Renal cortical epithelial cell (primary cell): ENCODE results near the gene VRK3. TPM values are rescaled to one million over a fixed set of nuclear protein-coding genes. Genes with fewer than 3 reads are reported as not detected.
"Not testable (repeated sequence)": the region's sequence is repeated elsewhere in the genome, so short reads cannot be mapped to it uniquely, and the experiment has no call there.

ENCODE experiments used
- DNase-seq: peaks from one replicate; pipeline ENCODE4 v3.0.0-alpha.2; 2011; ENCODE audit warnings: low read depth
- total RNA-seq: library from RNA; depleted of rRNA; stranded (reverse); fragments of >200 nt; gene quantifications from 2 replicates; pipeline ENCODE4 v1.2.3, GENCODE V29; 2014

VRK3 gene
- total RNA-seq, 1 donor from 2014 or later, result 32.9 TPM

DNA sequence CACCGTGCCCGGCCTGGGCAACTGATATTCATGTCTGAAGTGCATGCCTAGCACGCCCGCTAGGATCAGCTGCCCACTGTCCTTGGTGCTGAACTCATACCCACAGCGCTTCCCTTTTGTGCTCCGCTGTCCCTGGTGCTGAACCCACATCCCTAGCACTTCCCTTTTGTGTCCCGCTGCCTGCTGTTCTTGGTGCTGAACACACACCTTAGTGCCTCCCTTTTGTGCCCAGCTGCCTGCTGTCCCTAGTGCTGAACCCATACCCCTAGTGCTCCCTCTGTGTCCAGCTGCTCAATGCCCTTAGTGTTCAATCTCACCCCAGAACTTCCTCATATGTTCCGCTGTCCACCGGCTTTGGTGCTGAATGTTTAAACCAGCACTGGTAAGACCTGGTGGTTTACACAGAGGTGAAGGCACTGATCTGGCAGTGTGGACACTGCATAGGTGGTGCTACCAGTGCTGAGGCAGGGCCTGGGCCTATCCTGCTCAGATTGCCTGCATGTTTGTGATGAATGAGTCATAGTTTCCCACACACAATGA, 37.9 kb downstream of the VRK3 start:
- DNase-seq, result peak; percentile 87

DNA sequence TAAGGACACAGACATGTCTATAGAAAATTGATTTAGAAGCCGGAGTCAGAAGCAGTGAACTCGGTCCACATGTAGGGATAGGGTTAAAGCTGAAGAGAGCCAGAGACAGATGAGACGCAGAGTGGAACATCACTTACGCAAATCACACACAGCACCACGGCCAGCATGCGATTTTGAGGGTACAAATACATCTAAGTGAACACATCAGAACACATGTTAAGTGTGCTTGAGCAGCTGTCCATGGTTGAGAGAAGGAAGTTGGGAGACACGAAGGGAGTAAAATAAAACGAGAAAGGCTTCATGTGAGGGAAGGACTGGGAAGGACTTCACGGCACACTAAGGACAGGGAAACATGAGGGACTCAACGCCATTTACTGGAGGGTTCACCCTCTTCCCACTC, 38.8 kb downstream of the VRK3 start:
- no peak for DNase-seq

DNA sequence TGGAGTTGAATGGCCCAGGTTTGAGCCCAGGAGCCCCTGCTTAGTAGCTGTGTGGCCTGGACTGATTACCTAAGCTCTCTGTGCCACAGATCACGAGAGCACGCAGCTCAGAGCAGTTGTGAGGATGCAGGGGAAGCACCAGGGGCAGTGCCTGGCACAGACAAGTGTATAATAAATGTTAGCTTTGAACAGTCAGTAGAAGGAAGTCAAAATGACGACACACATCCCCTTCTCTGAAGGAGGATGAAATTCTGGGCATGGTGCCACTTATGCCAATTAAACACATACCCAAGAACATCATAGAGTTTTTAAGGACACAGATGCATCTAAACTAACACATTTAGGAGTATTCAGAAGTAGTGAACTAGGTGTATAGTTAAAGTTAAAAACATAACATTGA, 39.3 kb downstream of the VRK3 start:
- no peak for DNase-seq

DNA sequence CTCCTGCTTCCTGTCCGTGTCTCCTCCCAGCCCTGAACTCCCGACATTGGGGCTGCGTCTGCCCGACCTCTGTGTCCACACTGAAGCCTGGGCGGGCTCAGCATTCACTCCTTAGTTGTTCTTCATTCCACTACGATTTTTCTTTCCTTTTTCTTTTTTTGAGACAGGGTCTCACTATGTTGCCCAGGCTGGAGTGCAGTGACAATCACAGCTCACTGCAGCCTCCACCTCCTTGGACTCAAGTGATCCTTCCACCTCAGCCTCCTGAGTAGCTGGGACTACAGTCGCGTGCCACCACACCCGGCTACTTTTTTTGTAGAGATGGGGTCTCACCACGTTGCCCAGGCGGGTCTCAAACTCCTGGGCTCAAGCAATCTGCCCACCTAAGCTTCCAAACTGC, 40.7 kb downstream of the VRK3 start:
- no peak for DNase-seq

DNA sequence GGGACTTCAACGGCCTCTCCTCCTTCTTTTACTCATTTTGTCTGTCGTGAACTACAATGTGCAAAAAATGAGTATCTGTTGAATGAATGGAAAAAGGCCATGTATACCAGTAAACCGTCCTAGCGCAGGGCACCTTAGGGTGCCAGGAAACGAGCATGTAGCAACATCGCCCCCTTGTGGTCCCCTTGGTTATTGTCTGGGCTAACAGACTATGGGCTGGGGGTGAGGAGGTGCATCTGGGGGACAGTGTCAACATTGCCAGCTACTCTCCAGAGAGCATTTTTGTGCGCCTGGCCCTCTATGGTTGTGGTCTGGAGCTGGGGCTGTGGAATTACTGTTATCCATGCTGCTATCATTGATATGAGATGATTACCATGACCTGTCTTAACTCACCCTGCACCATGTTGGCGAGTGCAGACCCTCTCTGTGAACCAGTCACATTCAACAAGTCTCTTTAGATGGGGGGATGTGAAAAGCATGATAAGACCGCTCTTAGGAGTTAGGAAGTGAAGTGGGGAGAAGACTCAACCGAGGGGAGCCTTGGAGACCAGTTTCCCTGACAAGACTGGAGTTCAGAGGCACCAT, 41.4 kb downstream of the VRK3 start:
- peak; percentile 9 for DNase-seq

DNA sequence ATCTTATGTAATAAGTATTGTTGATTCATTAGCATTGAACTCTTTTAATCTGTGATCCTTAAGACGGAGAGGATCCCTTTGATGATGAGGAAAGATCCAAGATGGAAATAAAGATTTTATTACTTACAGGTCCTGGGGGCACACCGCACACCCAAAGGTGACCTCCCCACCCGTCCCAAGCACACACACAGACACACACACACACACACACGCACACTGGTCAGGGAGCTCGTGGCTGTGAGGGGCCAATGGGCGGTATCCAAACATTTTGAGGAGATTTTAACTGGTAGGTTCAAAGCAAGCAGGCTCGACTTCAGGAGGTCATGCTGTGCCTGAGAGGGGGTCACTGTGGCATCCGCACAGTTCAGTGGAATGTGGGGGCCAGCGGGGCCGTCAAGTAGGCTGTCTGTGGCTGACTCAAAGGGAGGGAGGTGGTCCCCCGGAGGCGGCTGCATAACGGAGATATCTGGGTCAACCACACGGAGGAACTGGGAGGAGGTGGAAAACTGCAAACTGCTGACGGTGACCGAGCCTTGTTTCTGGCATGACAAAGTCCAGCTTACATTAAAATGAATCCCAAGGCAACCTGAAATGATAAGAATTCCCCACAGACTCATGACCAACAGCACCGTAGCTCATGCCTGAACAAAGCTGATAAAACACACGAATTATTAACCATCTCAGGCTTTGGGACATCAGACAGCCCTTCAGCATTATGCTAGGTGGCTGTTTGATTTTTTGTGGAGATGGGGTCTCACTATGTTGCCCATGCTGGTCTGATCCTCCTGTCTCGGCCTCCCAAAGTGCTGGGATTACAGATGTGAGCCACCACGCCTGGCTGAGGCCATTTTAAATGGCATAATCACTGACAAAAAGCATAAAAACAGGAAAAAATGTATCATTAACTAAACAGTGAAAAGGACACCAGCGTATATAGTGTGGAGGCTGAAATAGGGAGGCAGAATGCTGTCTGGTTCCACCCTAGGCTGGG, 43.3 kb downstream of the VRK3 start:
- DNase-seq, result no peak

DNA sequence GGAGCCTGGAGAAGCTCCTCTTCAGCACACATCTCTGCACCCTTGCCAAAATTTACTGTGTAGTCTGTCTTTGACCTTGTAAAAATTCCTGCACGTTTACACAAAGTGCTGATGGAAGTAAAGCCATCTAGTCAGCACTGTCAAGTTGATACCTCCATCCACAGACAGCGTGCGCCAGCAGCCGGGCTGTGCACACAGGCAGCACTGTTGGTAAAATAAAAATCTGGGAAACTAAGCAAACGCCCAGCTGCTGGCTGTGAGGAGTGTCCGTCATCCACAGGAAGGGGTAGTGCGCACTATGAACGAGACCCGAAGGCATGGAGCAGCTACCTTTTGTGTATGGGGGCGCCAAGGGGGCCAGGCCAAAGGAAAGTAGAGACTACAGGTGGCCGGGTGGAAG, 46.8 kb downstream of the VRK3 start:
- DNase-seq, result no peak

DNA sequence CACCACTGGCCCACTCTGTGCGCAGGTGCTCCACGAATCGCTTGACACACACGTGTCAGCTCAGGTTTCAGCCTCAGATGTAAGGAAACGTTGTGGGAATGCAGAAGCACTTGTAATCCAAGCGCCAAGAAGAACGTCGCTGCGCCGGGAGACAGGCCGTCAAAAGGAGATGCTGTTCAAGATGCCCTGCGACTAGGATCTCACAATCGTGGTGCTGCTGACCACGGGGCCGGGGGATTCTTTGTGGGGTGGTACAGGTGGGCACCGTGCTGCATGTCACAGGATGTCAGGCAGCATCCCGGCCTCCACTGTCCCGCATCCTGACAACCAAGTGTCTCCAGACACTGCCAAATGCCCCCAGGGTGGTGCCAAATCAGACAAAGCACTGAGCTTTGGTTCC, 47.3 kb downstream of the VRK3 start:
- DNase-seq, result no peak

DNA sequence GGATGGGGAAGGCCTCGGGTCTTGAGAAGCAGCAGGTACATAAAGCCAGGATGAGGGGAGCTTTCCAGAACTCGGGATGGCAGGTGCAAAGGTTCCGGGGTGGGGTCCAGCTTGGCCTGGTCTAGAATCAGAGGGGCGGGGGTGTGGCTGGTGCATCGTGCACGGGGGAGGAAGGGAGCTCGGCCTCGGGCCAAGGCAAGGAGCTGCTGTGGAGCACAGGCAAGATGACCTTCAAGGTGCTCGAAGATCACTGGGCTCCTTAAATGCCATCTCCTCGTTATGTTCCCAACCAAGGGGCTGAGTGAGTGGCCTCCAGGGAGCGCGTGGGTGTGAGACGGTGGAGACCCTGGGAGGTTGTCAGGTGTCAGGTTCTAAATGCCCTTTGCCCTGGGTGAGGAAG, 48.1 kb downstream of the VRK3 start:
- no peak for DNase-seq

DNA sequence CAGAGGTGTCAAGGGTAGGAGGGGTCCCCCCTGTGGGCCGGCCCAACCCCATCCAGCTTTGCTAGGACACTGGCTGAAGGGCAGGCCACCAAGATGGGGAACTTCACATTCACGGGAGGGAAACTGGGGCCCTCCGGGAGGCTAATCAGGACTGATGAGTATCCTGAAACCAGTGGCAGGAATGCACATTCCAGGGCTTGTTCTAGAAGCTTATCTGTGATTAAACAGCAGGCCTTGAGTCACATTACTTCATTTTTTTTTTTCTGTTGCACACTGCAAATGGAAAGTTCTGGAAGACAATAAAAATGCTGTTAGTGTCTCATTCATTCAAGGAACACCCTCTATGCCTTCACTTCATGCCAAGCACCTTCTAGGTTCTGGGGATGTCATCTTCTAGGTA, 48.7 kb downstream of the VRK3 start:
- no peak for DNase-seq

DNA sequence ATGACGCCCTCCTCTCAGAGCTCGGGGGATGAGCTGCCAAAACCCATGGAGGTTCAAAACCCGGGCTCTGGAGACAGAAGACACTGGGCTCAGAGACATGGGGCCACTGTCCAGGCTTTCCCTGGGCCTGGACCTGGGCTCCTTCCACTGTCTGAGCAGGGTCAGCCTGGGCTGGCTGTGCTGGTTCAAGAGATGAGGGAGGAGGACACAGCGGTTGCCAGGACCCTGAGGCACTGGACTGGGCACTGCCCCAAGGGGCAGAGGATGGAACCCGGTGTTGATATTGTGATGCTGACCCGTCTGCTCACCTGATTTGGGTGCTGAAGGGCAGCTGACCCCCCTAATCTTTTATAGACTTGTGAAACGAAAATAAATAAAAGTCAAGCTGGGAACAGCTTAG, 50.1 kb downstream of the VRK3 start:
- no peak for DNase-seq

DNA sequence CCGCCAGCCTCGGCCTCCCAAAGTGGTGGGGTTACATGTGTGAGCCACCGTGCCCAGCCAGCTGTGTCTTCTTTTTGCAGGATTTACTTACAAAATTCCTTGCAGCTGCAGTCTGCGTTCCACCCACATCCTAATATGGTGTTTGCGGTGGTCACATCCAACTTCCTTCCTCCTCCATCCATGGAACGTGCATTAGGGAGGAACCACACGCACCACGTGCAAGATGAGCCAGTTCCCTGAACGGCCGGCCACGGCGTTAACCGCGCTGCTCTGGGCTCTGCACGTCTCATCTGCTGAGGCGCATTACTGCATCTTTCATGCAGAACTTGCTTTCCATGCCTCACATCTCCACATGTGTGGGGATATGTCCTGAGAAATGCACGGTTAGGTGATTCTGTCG, 51.2 kb downstream of the VRK3 start:
- DNase-seq, result no peak

DNA sequence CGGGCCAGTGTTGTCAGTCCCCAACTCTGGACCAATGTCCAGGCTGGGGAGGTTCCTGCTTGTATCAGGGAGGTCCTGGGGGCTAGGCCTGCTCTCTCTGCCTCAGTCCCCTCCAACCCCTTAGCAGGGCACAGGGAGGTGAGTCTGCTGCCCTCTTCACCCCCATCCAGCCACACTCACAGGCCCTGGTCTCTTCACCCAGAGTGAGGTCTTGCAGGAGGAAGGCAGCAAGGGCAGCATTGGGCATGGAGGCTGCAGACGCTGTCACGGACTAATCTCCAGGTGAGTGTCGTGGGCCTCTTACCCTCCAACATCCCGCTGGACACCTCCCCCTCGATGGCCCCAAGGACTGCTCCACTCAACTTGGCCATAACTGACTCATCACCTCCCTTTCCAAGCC, 52.3 kb downstream of the VRK3 start:
- DNase-seq, result no peak

DNA sequence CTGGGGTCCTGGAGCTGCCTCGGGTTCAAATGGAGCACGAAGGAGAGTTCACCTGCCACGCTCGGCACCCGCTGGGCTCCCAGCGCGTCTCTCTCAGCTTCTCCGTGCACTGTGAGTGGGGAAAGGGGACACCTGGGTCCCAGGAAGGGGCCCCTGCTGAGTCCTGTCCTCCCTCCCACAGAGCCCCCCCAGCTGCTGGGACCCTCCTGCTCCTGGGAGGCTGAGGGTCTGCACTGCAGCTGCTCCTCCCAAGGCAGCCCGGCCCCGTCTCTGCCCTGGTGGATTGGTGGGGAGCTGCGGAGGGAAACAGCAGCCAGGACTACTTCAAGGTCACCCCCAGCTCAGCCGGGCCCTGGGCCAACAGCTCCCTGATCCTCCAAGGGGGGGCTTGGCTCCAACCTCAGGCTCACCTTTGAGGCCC, 53.2 kb downstream of the VRK3 start:
- no peak for DNase-seq

DNA sequence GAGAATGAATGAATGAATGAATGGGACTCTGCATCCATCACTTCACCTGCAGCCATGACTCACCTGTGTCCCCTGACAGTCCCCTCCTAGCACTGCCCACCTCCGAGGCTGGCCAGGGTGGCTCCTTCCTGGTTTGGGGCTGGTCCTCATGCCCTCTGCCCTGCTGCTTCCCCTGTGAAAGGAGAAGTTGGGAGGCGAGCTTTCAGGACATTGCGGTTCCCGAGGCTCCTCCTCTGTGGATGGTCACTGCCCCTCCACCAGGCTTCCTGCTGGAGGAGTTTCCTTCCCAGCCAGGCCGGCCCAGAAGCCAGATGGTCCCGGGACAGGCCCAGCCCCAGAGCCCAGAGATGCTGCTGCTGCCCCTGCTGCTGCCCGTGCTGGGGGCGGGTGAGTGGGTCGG, 55.8 kb downstream of the VRK3 start:
- not testable (repeated sequence) for DNase-seq

DNA sequence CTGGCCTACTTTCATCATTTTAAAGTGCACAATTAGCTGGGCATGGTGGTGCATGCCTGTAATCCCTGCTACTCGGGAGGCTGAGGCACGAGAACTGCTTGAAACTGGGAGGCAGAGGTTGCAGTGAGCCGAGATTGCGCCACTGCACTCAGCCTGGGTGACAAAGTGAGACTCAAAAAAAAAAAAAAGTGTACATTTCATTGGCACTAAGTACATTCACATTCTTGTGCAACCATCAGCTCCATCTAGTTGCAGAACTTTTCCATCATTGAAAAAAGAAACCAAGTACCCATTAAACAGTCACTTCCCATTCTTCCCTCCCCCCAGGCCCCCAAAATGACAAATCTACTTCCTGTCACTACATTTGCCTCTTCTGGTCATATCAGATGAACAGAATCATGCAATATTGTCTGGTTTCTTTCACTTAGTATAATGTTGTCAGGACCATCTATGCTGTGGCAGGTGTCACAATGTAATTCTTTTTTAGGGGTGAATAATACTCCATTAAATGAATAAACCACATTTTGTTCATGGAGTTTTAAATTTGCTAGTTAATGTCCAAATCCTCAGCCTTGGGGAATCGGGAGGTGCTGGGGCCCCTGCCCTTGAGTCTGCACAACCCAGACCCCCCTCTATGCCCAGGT, 56.8 kb downstream of the VRK3 start:
- no peak for DNase-seq

DNA sequence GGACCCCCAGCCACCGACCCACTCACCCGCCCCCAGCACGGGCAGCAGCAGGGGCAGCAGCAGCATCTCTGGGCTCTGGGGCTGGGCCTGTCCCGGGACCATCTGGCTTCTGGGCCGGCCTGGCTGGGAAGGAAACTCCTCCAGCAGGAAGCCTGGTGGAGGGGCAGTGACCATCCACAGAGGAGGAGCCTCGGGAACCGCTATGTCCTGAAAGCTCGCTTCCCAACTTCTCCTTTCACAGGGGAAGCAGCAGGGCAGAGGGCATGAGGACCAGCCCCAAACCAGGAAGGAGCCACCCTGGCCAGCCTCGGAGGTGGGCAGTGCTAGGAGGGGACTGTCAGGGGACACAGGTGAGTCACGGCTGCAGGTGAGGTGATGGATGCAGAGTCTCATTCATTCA, 64.2 kb downstream of the VRK3 start, which contains the start of gene SIGLEC11:
SIGLEC11 (minus strand) TSS at position 193 of the 400 bp plus-strand sequence; CDS start at position 102, 91 bp downstream.
- not testable (repeated sequence) for DNase-seq

DNA sequence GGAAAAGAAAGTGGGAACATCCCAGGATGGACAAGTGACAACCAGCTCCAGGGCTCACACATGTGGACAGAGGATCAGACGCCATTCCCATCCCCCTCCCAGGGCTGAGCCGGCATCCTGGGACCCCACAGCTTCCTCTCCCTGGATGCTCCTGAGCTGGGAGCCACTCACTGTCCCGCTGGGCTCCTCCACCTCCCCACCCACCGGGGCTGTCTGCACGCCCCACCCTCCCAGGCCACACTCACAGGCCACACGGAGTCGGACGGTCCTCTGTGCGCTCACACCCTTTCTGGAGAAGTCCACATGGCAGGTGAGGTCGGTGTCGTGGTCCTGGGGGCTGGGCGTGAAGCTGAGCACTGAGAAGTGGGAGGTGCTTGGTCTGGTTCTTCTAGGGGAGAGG, 65.3 kb downstream of the VRK3 start:
- not testable (repeated sequence) for DNase-seq

DNA sequence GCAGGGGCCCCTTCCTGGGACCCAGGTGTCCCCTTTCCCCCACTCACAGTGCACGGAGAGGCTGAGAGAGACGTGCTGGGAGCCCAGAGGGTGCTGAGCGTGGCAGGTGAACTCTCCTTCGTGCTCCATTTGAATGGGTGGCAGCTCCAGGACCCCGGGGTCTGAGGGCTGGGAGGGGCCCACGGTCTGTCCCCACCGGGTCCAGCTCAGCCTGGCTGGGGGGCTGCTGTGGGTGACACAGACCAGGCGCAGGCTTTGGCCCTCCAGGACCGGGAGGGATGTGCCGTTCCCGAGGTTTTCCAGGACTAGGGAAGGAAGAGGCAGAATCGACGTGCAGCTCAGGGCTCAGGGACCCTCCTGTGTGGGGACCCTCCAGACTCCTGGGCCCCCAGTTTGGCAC, 66.6 kb downstream of the VRK3 start:
- DNase-seq, result not testable (repeated sequence)

DNA sequence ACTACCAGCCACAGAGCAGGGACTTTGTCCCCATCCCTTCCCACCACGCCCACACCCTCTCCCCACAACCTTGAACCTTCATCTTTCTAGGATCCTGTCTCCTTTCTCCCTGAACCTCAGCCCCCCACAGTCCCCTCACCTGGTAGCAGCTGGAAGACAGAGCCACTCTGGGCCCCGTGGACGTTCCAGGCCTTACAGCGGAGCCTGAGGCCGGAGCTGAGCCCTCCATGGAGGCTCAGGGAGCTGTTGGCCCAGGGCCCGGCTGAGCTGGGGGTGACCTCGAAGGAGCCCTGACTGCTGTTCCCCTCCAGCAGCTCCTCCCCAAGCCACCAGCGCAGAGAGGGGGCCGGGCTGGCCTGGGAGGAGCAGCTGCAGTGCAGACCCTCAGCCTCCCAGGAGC, 67.0 kb downstream of the VRK3 start:
- not testable (repeated sequence) for DNase-seq

DNA sequence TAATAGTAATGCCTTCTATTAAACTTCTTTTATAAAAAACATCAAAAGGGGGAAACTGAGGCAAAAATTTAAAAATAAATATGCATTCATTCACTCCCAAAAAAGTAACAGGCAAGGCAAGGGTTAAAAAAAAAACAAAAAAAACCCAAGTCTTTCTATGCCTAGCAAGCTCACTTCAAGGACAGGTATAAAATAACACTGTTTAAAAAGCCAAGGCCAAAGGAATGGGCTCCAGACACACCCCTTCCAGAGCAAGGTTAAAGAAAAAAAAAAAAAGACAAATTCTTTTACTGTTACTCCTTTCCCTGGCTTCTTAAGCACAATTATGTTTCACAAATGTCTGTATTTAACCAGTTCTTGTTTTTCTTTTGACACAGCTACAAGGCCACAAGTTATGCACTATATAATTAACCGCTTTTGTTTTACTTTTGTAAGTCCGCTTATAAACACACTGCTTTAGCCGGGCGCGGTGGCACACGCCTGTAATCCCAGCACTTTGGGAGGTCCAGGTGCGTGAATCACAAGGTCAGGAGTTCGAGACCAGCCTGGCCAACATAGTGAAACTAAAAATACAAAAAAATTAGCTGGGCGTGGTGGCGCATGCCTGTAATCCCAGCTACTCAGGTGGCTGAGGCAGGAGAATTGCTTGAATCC, 67.8 kb downstream of the VRK3 start:
- no peak for DNase-seq

DNA sequence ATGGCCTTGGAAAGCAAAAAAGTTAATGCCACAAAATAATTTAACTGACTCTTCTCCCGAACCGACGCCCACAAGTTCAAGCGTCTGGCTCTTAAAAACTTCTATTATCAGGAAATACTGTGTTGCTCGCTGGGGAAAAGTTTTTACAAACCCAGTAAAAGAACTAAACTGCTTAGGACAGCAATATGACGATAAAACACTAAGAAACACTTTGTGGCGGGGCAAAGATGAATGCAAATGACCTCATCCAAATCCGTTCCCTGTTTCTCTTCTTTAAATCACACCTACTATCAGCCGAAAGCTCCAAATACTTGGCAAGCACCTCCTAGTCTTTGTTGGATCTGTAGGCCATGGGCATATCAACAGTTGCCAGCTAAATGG, 69.1 kb downstream of the VRK3 start:
- no peak for DNase-seq
